Esophagus (tissue), 2 donors: ENCODE data around the gene PDZD2. TPM values are rescaled to one million over a fixed set of nuclear protein-coding genes. Genes with fewer than 3 reads are reported as not detected.

Source experiments
- H3K27ac ChIP-seq, 2 donors: one replicate each; pipeline ENCODE4 v1.5.1; 2013; ENCODE audit warnings: low read depth in 2 of 2, mild to moderate bottlenecking in 2 of 2, inconsistent platforms in 1 of 2, low read length in 1 of 2, moderate library complexity in 1 of 2
- H3K27me3 ChIP-seq, 2 donors: one replicate each; pipeline ENCODE4 v1.6.1; 2013; ENCODE audit warnings: low read length in 2 of 2, control low read depth in 1 of 2, mild to moderate bottlenecking in 1 of 2; ENCODE audit not compliant: insufficient read depth in 2 of 2, control insufficient read depth in 1 of 2
- H3K36me3 ChIP-seq, 2 donors: one replicate each; pipeline ENCODE4 v1.6.1; 2013; ENCODE audit warnings: low read length in 1 of 2; ENCODE audit not compliant: control insufficient read depth in 2 of 2, insufficient read depth in 2 of 2
- H3K4me1 ChIP-seq, 2 donors: one replicate each; pipeline ENCODE4 v1.6.1; 2013; ENCODE audit warnings: low read length in 1 of 2; ENCODE audit not compliant: control insufficient read depth in 2 of 2, insufficient read depth in 2 of 2
- H3K4me3 ChIP-seq, 2 donors: one replicate each; pipeline ENCODE4 v1.5.1; 2013; ENCODE audit warnings: low read length in 2 of 2, mild to moderate bottlenecking in 2 of 2, low read depth in 1 of 2, moderate library complexity in 1 of 2
- H3K9me3 ChIP-seq, 2 donors: one replicate each; pipeline ENCODE4 v1.6.1; 2013; ENCODE audit warnings: mild to moderate bottlenecking in 2 of 2, low read depth in 1 of 2, low read length in 1 of 2, moderate library complexity in 1 of 2; ENCODE audit not compliant: control insufficient read depth in 2 of 2, insufficient read depth in 1 of 2
- WGBS, 2 donors: extraction: QIAGEN DNeasy Blood & Tissue Kit; methylation state at CpG; one replicate each; pipeline ENCODE4 v1.1.7; 2013; 5-methylcytosine and 5-hydroxymethylcytosine counted together
- polyA plus RNA-seq, 2 donors: library from polyadenylated mRNA; stranded (reverse); fragments of 200-250 nt; gene quantifications; one replicate each; pipeline ENCODE4 v1.2.3, GENCODE V29; 2013
- donor health status: healthy with polysubstance abuse.
- donor health status: Bipolar disorder and iron deficiency.

Gene PDZD2
- polyA plus RNA-seq, 2 donors: 6.6 to 15.3 TPM

- no peaks in the 10 kb centered on the region for H3K36me3 ChIP-seq
- peaks cover 0 to under 1% of the 10 kb centered on the region in 2 donors for H3K4me1 ChIP-seq
- no peak overlapping the region for H3K27ac ChIP-seq
- no peak overlapping the region for H3K4me3 ChIP-seq
- no peaks in the 10 kb centered on the region for H3K27me3 ChIP-seq
- H3K9me3 ChIP-seq: no peaks in the 10 kb centered on the region
Observed at GRCh38 chr5:32132757-32133156, 493.8 kb downstream of the PDZD2 start.

GRCh38 chr5:32135086-32135485 is 496.2 kb downstream of the PDZD2 start:
- Histone ChIP-seq H3K36me3 (no peaks in the 10 kb centered on the region), H3K9me3 (no peaks in the 10 kb centered on the region), H3K4me1 (no peaks in the 10 kb centered on the region), H3K4me3 (no peak overlapping the region), H3K27me3 (no peaks in the 10 kb centered on the region), H3K27ac (no peak overlapping the region)
- 95 to 96% methylated on average over 1 of the region's 1 CpG for WGBS, 2 donors

- no peaks in the 10 kb centered on the region for H3K36me3 ChIP-seq
- H3K27me3 ChIP-seq: no peaks in the 10 kb centered on the region
- H3K9me3 ChIP-seq: no peaks in the 10 kb centered on the region
- no peaks in the 10 kb centered on the region for H3K4me1 ChIP-seq
- H3K4me3 ChIP-seq: no peak overlapping the region
- H3K27ac ChIP-seq: no peak overlapping the region
- WGBS, 2 donors: 69 to 72% methylated on average over 7 of the region's 7 CpGs
Observed at GRCh38 chr5:32136342-32136741, 497.4 kb downstream of the PDZD2 start.

GRCh38 chr5:32138839-32139493 is 500.0 kb downstream of the PDZD2 start:
- WGBS, 2 donors: 83 to 86% methylated on average over 7 of the region's 7 CpGs
- H3K27ac ChIP-seq: no peak overlapping the region
- no peaks in the 10 kb centered on the region for H3K4me1 ChIP-seq
- H3K9me3 ChIP-seq: no peaks in the 10 kb centered on the region
- no peak overlapping the region for H3K4me3 ChIP-seq
- no peaks in the 10 kb centered on the region for H3K27me3 ChIP-seq
- H3K36me3 ChIP-seq: no peaks in the 10 kb centered on the region

GRCh38 chr5:32143617-32144377 is 504.9 kb downstream of the PDZD2 start:
- H3K27ac ChIP-seq: no peak overlapping the region
- no peaks in the 10 kb centered on the region for H3K36me3 ChIP-seq
- no peak overlapping the region for H3K4me3 ChIP-seq
- no peaks in the 10 kb centered on the region for H3K9me3 ChIP-seq
- no peaks in the 10 kb centered on the region for H3K4me1 ChIP-seq
- 79 to 82% methylated on average over 6 of the region's 6 CpGs for WGBS, 2 donors
- H3K27me3 ChIP-seq: no peaks in the 10 kb centered on the region

GRCh38 chr5:32144378-32145207 is 505.7 kb downstream of the PDZD2 start:
- Histone ChIP-seq H3K27me3 (no peaks in the 10 kb centered on the region), H3K27ac (no peak overlapping the region), H3K36me3 (no peaks in the 10 kb centered on the region), H3K4me3 (no peak overlapping the region), H3K9me3 (no peaks in the 10 kb centered on the region), H3K4me1 (no peaks in the 10 kb centered on the region)
- 91 to 92% methylated on average over 5 of the region's 5 CpGs for WGBS, 2 donors

GRCh38 chr5:32145378-32145777 is 506.4 kb downstream of the PDZD2 start:
- H3K27me3 ChIP-seq: no peaks in the 10 kb centered on the region
- no peak overlapping the region for H3K4me3 ChIP-seq
- H3K36me3 ChIP-seq: no peaks in the 10 kb centered on the region
- no peak overlapping the region for H3K27ac ChIP-seq
- 54 to 74% methylated on average over 2 of the region's 2 CpGs for WGBS, 2 donors
- no peaks in the 10 kb centered on the region for H3K4me1 ChIP-seq
- no peaks in the 10 kb centered on the region for H3K9me3 ChIP-seq

- Histone ChIP-seq H3K4me1 (no peaks in the 10 kb centered on the region), H3K27ac (no peak overlapping the region)
Observed at GRCh38 chr5:32147236-32147635, 508.3 kb downstream of the PDZD2 start.

GRCh38 chr5:32147959-32148358 is 509.0 kb downstream of the PDZD2 start:
- Histone ChIP-seq H3K4me3 (no peak overlapping the region), H3K4me1 (no peaks in the 10 kb centered on the region), H3K36me3 (no peaks in the 10 kb centered on the region), H3K27me3 (no peaks in the 10 kb centered on the region), H3K9me3 (no peaks in the 10 kb centered on the region), H3K27ac (no peak overlapping the region)
- WGBS, 2 donors: 91 to 93% methylated on average over 4 of the region's 4 CpGs

More at GRCh38 chr5:32147236-32147635, 508.3 kb downstream of the PDZD2 start:
- no peaks in the 10 kb centered on the region for H3K36me3 ChIP-seq
- H3K4me3 ChIP-seq: no peak overlapping the region
- 61 to 68% methylated on average over 3 of the region's 3 CpGs for WGBS, 2 donors
- no peaks in the 10 kb centered on the region for H3K9me3 ChIP-seq
- no peaks in the 10 kb centered on the region for H3K27me3 ChIP-seq
